KG1 (cell line): ENCODE measurements around the gene CYP2F1.
"Not testable (repeated sequence)": the region's sequence is repeated elsewhere in the genome, so short reads cannot be mapped to it uniquely, and the experiment has no call there.

ENCODE experiments used
- DNase-seq: peaks from one replicate; lab custom pipeline; 2025; lab: John Stamatoyannopoulos, UW

CYP2F1 gene

DNA sequence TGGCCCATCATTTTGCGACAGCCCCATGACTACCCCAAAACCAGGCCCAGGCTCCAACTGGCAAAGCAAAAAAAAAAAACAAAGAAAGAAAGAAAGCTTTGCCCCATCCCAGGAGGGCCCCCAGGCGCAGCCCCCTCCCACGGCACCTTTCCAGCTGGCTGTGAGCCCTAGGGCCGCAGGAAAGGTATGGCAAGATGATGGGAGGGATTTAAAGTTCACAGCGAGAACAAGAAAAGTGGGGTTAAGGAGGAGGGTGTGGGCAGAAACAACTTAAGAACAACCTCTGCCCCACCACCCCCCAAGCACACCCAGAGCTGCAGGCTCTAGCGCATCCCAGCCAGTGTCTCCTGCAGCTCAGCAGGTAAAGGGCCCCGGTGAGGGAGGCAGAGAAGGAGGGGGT lies at the start of gene CYP2F1:
Gene CYP2F1 (plus strand): TSS at position 301 of the 400 bp plus-strand sequence. CDS start 1,757 bp downstream, outside the sequence.
- DNase-seq = no peak

- DNase-seq = no peak
These were observed 49.2 kb upstream of the CYP2F1 start for GRCh38 chr19:41064974-41065569.

GRCh38 chr19:41076286-41076685 lies 37.9 kb upstream of the CYP2F1 start:
- DNase-seq = no peak

DNA sequence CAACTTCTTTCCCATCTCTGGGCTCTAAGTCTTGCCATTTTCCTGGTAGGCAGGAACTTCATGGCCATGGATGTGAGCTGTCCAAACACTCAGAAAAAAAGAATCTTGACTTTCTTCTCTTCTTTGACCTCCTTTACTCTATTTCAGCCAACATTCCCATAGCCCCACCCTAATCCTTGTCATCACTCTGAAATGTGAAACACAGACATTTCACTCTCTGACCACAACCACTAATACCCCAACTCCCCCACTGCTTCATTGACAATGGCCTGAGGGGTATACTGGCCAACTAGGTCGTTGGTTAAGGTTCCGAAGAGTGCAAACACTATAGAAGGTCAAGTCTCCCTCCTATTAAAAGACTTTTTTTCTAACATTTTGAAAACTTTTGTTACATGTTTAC lies 30.7 kb upstream of the CYP2F1 start:
- no peak for DNase-seq

DNA sequence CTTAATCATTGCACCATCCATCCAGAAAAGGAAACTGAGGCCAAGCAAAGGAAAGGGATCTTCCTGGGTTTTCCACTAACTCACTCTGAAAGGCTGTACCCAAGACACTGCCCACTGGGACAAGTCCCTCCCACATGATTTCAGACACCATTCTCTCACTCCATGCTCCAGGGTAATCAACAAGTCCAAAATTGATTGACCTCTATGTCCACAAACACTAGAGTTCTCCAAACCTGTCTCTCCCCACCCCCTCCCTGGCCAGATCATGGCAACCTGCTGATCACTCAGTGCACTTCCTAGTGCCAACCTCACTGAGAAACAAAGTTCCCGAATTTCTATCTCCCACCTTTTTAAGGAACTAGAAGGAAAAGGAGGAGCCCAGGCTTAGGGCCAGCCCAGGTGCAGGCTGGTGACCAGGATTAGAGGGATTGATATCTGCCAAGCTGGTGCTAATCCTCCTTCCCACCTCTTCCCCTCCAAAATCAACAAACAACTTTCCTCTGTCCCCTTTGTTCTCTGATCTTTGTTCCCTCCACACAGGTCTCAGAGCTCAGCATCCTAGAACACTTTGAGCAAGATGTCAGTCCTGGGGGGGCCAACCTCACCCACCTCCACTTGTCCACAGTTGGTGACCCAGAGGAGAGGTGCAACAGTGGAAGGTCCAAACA lies 28.4 kb upstream of the CYP2F1 start:
- DNase-seq = no peak

DNA sequence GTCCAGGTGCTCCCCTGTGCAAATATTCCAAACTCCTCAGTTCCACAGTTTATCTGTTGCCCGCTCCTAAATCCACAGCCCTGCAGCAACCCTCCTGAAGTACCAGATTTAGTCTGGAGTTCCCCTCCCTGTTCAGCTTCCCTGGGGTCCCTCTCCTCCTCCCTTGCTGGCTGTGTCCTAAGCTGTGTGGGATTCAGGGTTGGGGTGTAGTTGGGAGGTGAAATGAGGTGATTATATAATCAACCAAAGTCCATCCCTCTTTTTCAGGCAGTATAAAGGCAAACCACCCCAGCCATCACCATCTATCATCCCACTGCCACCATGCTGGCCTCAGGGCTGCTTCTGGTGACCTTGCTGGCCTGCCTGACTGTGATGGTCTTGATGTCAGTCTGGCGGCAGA lies 26.1 kb upstream of the CYP2F1 start, which contains the start of gene CYP2A13:
Gene CYP2A13 (plus strand): TSS at position 301 of the 400 bp plus-strand sequence. CDS start 21 bp downstream, at position 322.
- no peak for DNase-seq

DNA sequence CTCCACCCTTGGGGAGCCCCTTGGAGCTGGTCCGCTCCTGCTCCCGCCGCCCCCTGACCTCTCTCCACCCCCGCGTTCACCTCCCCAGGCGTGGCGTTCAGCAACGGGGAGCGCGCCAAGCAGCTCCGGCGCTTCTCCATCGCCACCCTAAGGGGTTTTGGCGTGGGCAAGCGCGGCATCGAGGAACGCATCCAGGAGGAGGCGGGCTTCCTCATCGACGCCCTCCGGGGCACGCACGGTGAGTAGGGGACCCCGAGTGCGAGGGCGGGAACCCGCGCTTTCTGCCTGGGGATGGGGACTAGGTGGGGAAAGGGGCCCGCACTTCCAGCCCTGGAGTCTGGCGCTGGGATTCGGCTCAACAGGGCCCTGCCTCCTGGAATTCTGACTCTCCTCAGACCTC lies 24.3 kb upstream of the CYP2F1 start:
- DNase-seq = no peak

DNA sequence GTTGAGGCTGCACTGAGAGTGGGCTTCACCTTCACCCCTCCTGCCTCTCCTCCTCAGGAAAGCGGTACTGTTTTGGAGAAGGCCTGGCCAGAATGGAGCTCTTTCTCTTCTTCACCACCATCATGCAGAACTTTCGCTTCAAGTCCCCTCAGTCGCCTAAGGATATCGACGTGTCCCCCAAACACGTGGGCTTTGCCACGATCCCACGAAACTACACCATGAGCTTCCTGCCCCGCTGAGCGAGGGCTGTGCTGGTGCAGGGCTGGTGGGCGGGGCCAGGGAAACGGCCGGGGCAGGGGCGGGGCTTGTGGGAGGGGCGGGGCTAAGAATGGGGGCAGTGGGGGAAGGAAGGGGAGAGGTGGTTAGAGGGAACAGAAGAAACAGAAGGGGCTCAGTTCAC lies 18.5 kb upstream of the CYP2F1 start:
- DNase-seq = no peak

DNA sequence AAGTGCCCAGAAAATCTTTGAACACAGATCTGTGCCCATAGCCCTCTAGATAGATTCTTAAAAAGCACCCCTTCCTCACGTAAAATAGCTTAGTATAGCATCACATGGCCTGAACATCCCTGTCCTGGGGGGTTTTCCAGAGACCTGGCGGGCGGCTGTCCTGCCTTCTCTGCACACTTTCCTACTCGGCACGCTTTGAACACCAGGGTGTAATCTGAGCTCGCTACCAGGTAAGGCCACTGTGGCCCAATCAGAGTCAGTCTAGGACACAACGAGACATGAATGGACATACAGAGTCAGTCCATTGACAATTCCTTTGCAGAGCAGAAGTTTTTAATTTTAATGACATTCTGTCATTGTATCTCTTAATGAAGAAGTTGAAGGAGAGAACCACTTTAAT lies 17.9 kb upstream of the CYP2F1 start:
- no peak for DNase-seq

DNA sequence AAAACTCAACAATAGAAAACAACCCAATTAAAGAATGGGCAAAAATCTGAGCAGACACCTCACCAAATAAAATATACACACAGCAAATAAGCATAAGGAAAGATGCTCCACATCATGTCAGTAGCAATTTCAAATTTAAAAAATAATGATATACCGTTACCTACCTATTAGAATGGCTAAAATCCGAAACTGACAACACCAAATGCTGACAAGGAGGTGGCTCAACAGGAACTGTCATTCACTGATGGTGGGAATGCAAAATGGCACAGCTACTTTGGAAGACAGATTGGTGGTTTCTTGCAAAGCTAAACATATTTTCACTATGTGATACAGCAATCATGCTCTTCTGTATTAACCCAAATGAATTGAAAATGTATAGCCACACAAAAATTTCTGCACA lies 16.9 kb upstream of the CYP2F1 start:
- no peak for DNase-seq

DNA sequence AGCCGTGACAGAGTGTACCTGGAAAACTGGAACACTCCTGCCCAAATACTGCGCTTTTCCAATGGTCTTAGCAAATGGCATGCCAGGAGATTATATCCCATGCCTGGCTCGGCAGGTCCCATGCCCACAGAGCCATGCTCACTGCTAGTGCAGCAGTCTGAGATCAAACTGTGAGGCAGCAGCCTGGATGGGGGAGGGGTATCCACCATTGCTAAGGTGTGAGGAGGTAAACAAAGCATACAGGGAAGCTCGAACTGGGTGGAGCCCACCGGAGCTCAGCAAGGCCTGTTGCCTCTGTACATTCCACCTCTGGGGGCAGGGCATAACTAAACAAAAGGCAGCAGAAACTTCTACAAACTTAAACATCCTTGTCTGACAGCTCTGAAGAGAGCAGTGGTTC lies 15.5 kb upstream of the CYP2F1 start:
- no peak for DNase-seq

DNA sequence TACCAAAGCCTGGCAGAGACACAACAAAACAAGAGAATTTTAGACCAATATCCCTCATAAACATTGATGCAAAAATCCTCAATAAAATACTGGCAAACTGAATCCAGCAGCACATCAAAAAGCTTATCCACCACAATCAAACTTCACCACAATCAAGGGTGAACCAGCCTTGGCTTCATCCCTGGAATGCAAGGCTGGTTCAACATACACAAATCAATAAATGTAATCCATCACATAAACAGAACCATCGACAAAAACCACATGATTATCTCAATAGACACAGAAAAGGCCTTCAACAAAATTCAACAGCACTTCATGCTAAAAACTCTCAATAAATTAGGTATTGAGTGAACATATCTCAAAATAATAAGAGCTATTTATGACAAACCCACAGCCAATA lies 12.0 kb upstream of the CYP2F1 start:
- not testable (repeated sequence) for DNase-seq

DNA sequence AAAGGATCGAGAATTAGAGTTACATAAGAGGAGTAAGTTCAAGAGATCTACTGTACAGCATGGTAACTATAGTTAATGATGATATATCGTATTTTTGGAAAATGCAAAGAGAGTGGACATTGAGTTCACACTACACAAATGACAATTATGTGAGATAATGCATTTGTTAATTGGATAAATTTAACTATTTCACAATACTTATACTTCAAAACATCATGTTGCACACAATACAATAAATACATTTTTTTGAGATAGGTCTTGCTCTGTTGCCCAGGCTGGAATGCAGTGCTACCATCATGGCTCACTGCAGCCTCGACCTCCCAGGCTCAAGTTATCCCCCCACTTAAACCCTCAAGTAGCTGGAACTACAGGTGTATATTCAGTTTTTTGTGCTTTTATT lies 8.1 kb upstream of the CYP2F1 start:
- DNase-seq = no peak

DNA sequence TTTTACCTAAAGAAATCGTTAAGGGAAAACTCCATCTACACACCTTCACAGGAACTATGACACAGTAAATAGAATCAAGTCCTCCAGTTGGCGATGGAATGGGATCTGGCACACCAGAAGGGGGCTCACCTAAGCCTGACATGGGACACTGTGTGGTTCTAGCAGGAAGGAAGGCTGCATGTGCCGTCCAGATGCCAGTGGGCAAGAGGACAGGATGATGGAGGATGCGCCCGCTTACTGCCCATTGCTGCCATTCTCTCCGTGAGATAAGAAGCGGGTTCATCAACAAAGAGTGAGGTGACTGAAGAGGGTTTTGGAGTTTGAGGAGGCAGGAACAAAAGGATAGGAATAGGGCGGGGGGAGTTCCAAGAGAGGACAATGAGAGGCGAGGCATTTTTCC lies 2.9 kb upstream of the CYP2F1 start:
- no peak for DNase-seq

- DNase-seq = no peak
These were observed 2.4 kb upstream of the CYP2F1 start for GRCh38 chr19:41111750-41112295.

GRCh38 chr19:41112728-41113290 lies 1.4 kb upstream of the CYP2F1 start:
- DNase-seq = no peak

DNA sequence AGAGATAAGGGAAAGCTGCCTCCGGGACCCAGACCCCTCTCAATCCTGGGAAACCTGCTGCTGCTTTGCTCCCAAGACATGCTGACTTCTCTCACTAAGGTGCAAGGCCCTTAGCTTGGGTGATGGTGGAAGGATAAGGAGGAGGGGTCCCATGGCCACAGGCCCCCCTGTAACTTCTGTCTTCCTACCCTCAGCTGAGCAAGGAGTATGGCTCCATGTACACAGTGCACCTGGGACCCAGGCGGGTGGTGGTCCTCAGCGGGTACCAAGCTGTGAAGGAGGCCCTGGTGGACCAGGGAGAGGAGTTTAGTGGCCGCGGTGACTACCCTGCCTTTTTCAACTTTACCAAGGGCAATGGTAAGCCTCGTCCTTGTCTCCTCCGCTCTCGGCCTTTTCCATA lies 2.0 kb downstream of the CYP2F1 start:
- no peak for DNase-seq

- not testable (repeated sequence) for DNase-seq
These were observed 7.0 kb downstream of the CYP2F1 start for GRCh38 chr19:41120929-41121911.

DNA sequence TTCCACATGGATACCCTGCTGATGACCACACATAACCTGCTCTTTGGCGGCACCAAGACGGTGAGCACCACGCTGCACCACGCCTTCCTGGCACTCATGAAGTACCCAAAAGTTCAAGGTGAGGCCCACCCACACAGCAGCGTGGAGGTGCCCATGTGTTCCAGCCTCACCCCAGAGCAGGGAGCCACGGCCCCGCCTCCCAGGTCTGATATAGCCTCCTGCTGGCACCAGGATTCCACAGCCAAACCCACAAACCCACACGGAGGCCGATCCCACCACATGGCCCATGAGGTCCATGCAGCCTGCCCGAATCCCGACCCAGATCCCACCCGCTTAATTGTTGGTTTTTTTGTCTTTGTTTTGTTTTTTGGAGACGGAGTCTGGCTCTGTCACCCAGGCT lies 8.6 kb downstream of the CYP2F1 start:
- DNase-seq = not testable (repeated sequence)

DNA sequence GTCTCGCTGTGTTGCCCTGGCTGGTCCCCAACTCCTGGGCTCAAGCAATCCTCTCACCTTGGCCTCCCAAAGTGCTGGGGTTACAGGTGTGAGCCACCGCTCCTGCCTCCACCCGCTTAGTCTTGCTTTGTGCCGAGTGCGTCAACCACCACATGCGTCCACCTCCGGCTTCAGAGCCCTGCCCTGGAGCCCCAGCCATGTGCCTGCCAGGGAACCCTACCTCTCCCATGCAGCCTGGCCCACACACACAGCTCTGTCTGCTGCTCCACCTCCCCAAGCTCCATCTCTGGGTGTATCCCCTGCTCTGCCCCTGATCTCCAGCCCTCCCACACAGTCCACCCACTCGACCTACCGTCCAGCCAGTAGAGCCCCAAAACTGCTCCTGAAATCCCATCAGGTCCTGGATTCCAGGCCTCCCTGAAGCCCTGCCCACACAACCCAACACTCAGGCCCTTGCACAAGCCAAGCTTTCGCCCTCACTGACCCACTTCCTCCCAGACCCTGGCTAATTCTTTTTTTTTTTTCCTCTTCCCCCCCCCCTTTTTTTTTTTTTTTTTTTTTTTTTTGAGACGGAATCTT lies 9.6 kb downstream of the CYP2F1 start:
- DNase-seq = no peak

DNA sequence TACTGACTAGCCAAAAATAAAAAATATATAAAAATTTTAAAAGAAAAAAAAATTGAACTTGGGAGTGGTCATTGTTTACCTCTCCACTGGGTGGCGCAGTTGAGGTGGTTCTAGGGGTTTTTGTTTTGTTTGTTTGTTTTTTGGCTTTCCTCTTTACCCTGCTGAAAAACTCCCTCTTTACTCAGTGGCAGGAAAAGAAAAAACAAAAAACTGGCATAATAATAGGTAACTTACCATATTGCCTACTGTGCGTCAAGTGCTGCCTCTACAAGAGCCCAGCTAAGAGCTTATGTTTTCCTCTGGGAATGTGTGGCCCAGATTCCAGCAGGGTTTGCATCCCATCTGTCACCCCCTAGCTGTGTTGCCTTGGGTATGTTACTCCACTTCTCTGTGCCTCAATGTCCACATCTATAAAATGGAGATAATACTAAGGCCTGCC lies 12.6 kb downstream of the CYP2F1 start:
- not testable (repeated sequence) for DNase-seq

DNA sequence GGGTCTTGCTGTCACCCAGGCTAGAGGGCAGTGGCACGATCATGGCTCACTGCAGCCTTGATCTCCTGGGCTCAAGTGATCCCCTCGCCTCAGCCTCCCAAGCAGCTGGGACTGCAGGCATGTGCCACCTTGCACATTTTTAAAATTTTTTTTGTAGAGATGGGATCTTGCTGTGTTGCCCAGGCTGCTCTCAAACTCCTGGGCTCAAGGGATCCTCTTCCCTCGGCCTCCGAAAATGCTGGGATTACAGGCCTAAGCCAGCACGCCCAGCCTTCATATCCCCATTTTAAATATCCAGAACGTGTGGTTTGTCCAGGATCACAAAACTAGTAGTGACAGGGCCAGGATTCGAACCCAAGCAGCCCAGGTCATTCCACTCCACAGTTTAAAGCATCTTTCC lies 13.1 kb downstream of the CYP2F1 start:
- not testable (repeated sequence) for DNase-seq
